GM19467 (cell line): ENCODE data around the gene UGGT2.
"Not testable (repeated sequence)": the region's sequence is repeated elsewhere in the genome, so short reads cannot be mapped to it uniquely, and the experiment has no call there.

Experiments
- ATAC-seq: cut with Tn5 transposase; IDR thresholded peaks from one replicate; pipeline ENCODE4 v1.9.1; 2021; ENCODE audit warnings: mild to moderate bottlenecking, moderate library complexity; ENCODE audit not compliant: unreplicated experiment

Gene UGGT2

DNA sequence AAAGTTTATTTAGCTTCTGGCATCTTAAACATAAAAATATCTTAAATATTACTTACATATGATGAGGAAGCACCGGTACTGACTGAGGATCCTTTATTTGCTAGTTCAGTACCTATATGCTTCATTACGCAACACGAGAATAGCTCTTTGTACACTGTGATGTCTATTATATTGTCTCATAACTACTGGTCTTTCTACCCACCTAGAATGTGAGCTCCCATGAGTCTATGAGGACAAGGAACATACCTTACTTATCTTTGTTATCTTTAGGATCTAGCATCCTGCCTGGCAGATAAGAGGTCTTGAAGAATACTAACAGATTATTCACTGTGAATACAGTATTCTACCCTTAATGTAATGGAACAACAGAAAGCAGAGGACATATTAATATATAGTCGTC, 251.4 kb downstream of the UGGT2 start:
- ATAC-seq = no peak

DNA sequence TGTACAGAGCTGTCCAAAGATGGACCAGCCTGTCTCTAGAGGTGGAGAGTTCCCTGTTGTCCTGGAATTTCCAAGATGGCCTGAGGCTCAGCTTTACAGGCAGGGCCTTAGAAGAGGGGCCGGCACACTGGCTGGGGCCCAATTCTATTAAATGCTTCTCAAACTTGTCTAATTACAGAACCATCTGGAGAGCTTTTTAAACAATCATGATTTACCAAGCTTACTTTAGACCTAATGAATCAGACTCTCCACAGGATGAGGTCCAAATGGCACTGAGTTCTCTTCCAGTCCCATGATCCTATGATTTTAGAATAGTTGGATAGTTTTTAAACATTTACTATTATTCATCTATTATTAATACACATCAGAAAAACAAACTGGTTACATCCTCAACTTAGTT, 252.8 kb downstream of the UGGT2 start:
- ATAC-seq = no peak

DNA sequence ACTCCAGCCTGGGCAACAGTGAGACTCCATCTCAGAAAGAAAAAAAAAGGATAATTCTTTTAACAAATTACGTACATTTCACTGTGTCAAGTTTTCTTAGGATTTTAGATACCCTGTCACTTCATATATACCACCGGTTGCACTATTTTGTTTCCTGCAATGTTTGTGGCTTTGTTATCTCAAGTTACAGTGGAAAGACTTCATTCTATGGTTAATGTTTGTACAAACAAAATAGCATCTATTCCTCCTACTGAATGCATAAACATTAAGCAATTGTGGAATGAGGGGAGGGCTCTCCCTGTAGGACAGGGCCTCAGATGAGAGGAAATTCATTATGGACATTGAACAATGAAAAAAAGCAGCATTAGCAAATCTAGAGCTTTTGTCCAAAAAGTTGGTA, 256.2 kb downstream of the UGGT2 start:
- no peak for ATAC-seq

DNA sequence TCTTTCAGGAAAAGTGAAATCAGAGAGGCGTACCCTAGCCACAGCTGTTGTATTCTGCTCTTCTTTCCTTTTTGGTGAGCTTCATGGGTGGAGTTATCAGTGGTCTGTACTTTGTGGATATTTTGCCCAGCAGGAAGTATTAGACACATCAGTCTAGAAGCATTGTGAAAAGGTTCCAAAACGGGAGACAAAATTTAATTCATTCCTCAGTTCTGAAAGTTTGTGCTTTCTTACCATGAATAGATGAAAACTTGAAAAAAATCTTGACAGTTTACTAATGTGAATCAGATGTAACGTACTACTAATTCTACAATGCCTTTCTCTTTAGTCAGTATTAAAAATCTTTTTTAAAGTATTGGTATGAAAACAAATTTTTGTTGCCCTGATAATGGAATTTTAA, 259.4 kb downstream of the UGGT2 start:
- ATAC-seq = no peak

GRCh38 chr13:95793018-95793555, 260.1 kb downstream of the UGGT2 start:
- ATAC-seq = no peak

DNA sequence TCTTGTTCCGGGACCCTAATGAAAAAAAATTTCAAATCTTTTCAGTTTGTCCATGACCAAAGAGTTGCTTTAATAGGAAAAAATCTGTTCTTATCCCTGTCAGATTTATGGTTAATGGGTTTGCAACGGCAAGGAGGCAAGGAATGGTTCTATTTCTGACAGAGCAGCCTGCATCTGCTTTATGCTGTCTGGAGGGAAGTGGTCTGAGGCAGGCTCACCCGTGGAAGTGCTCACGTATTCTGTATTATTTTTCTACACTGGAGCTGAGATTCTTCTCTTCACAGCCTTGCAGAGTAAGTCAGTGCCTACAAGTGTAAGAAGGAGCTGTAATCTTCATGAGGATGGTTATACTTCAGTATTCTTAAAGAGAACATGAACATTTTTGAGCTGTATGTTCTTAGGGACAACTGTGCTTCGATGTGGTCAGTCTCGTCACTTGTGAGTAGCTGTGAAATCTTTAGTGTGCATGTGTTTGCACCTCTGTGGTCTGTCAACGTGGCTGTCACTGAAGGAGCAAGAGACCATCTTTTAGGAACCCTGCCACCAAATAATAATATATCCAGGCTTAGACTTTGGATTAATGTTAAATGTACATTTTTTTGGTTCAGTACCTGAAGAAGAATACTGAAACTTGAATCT, 262.0 kb downstream of the UGGT2 start:
- no peak for ATAC-seq

- ATAC-seq = not testable (repeated sequence)
Observed at GRCh38 chr13:95789315-95789714, 263.9 kb downstream of the UGGT2 start.

- ATAC-seq = no peak
Observed at GRCh38 chr13:95788100-95788463, 265.1 kb downstream of the UGGT2 start.

DNA sequence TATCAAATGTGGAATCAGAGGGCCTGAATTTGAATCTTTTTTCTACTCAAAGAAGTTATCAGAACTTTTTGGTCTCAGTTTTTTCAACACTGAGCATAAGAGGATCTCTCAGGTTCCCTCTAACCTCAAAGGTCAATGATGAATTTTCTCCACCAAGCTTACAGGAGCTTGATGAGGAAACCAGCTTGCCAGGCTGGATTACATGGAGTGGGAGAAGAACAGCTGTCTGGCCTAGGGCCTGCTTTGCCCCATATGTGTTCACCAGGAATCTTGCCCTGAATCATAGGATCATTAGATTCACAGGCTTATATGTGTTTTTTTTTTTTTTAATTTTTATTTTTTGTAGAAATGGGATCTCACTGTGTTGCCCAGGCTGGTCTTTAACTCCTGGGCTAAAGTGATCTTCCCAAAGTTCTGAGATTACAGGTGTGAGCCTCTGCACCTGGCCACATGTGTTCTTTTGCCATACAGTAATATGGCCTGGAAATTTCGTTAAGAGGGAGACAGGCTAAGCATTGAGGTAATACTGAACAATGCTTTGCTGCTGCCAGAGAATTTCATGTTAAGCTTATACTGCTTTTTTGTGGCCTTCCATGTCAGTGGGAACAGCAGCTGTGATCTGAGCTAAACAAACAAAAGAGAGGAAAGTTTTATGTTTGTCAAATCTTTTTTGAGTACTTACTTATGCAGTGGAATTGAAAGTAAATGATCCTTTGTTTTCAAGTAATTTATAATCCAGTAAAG, 265.7 kb downstream of the UGGT2 start:
- ATAC-seq = no peak

DNA sequence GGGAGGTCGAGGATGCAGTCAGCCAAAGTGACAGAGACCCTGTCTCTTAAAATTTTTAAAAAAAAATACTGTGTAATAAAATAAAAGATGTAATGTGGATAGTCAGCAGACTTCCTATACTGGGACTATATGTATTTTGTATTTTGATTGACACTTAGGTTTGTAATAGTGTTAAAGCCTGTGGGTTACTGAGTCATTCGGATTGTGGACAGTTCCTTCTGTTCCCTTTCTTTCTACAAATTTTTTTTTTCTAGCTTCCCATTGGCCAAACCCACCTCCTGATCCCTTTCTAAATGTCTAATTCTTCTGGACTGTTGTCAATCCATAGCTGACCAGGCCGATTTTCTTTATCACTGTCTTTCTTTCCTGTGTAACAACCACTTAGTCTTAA, 268.3 kb downstream of the UGGT2 start:
- no peak for ATAC-seq

DNA sequence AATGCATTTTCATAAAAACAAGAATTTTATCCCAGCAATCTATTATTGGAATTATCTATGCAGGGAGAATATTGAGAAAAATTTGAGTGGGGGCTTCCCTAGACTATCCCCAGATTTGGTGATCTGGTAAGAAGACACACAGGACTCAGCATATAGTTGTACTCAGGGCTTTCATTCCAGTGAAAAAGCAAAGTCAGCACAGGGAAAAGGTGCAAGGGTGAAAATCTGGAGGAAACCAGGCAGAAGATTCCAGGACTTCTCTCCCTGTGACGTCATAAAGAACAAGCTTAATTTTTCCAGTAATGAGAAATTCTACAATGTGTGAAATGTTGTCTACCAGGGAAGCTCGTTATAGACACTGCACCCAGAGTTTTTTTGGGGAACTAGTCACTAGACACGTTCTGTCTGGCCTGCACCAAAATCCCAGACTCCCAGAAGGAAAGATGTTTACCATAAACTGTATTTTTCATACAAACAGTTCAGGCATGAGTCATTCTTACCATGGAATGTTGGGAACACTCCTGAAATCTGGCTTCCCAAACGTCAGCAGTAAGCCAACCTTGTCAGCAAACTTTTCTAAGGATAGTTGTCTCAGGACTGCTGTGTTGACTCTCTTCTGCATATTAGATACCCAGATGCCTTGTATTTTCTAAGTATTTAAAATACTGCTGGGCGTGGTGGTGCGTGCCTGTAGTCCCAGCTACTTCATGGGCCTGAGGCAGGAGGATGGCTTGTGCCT, 268.9 kb downstream of the UGGT2 start:
- ATAC-seq = no peak

DNA sequence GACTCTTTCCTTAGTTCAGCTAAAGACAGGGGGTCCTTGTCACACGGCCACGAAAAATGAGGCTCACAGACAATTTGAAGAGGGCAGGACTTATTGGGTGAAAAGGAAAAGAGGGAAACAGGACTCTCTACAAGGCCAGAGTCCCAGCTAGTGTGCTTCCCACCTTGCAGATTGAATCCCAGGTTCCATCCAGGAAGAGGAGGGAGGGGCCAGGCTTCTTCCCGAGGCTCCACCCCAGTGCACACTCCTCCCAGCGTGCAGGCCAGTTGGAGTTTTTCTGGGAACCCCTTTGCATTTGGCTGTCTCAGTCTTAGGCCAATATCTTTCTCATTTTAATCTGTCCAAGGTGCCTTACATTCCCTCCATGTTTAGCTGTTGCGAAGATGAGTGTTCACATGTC, 269.5 kb downstream of the UGGT2 start:
- no peak for ATAC-seq

DNA sequence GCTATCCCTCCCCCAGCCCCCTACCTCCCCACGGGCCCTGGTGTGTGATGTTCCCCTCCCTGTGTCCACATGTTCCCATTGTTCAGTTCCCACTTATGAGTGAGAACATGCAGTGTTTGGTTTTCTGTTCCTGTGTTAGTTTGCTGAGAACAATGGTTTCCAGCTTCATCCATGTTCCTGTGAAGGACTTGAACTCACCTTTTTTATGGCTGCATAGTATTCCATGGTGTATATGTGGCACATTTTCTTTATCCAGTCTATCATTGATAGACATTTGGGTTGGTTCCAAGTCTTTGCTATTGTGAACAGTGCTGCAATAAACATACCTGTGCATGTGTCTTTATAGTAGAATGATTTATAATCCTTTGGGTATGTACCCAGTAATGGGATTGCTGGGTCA, 271.3 kb downstream of the UGGT2 start:
- not testable (repeated sequence) for ATAC-seq

- no peak for ATAC-seq
Observed at GRCh38 chr13:95781016-95781415, 272.2 kb downstream of the UGGT2 start.

GRCh38 chr13:95779522-95779921, 273.7 kb downstream of the UGGT2 start:
- ATAC-seq = no peak

- no peak for ATAC-seq
Observed at GRCh38 chr13:95771905-95772304, 281.3 kb downstream of the UGGT2 start.

GRCh38 chr13:95763601-95764000, 289.6 kb downstream of the UGGT2 start:
- ATAC-seq = no peak

DNA sequence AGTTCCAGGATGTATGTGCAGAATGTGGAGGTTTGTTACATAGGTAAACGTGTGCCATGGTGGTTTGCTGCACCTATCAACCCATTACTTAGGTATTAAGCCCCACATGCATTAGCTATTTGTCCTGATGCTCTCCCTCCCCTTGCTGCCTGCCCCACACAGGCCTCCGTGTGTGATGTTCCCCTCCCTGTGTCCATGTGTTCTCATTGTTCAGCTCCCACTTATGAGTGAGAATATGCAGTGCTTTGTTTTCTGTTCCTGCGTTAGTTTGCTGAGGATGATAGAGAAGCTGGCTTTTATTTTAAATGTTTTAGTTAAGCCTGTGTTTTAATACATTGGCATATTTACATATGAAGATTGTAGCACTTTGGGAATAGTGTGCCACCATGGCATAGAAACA, 290.6 kb downstream of the UGGT2 start:
- ATAC-seq = not testable (repeated sequence)

DNA sequence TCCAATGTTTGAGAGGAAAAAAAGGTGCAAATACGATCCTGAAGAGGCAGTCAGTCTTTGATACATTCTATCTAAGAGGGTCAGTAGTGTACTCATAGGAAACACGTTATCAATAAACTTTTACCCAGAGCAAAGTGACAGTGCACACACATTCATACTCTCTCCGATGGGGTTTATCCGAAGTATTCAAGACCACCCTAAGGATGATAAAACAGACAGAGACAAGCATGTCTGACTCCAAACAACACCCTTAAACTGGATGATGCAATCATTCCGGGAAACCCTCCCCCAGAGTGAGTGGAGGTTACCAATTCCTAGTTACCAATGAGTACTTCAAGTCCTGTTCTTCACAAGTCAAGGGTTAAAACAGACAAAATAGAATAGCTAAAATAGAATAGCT, 297.1 kb downstream of the UGGT2 start:
- ATAC-seq = no peak

DNA sequence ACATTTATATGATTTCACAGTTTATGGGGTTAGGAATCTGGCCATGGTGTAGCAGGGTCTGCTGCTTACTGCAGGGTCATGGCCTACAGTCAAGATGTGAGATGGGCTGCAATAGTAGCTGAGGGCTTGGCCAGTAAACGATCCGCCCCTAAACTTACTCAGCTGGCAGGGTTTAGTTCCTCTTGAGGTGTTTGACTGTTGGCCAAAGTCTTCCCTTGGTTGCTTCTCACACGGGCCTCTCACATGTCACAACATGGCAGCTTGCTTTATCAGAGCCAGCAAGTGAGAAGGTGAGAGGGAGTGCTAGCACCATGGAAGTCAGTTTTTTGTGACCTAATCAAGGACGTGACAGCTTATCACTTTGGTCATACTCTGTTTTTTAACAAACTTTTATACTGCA, 299.1 kb downstream of the UGGT2 start:
- no peak for ATAC-seq

- ATAC-seq = no peak
Observed at GRCh38 chr13:95752677-95753076, 300.5 kb downstream of the UGGT2 start.
